ENCODE results near the gene CDKN2B-AS1.
A peak's percentile ranks its signal among the peaks of the same experiment; 100 is the strongest.

CDKN2B-AS1 gene

GRCh38 chr9:22098643-22099332, 104.2 kb downstream of the CDKN2B-AS1 start:
- no peak for DNase-seq

- no peak for DNase-seq
Observed at GRCh38 chr9:22100626-22101025, 106.0 kb downstream of the CDKN2B-AS1 start.

- no peak for DNase-seq
Observed at GRCh38 chr9:22102146-22103053, 107.8 kb downstream of the CDKN2B-AS1 start.

GRCh38 chr9:22103685-22104575, 109.3 kb downstream of the CDKN2B-AS1 start:
- DNase-seq = no peak

- peak in 1 of 2 experiments; percentile 19 for DNase-seq
Observed at GRCh38 chr9:22105005-22105722, 110.6 kb downstream of the CDKN2B-AS1 start.

- no peak for DNase-seq
Observed at GRCh38 chr9:22107202-22108045, 112.8 kb downstream of the CDKN2B-AS1 start.

GRCh38 chr9:22108581-22109370, 114.2 kb downstream of the CDKN2B-AS1 start:
- DNase-seq = no peak

GRCh38 chr9:22111176-22111953, 116.8 kb downstream of the CDKN2B-AS1 start:
- no peak for DNase-seq

- DNase-seq = no peak
Observed at GRCh38 chr9:22111954-22112247, 117.3 kb downstream of the CDKN2B-AS1 start.

GRCh38 chr9:22112870-22113821, 118.6 kb downstream of the CDKN2B-AS1 start:
- no peak for DNase-seq

- no peak for DNase-seq
Observed at GRCh38 chr9:22114956-22115355, 120.4 kb downstream of the CDKN2B-AS1 start.

GRCh38 chr9:22116758-22117157, 122.2 kb downstream of the CDKN2B-AS1 start:
- no peak for DNase-seq

- DNase-seq = no peak
Observed at GRCh38 chr9:22117511-22118384, 123.2 kb downstream of the CDKN2B-AS1 start.

GRCh38 chr9:22118810-22119521, 124.4 kb downstream of the CDKN2B-AS1 start:
- DNase-seq = no peak

GRCh38 chr9:22119522-22120158, 125.0 kb downstream of the CDKN2B-AS1 start:
- DNase-seq = peak in 1 of 2 experiments; percentile 10

- DNase-seq = no peak
Observed at GRCh38 chr9:22120159-22120549, 125.6 kb downstream of the CDKN2B-AS1 start.
